ENCODE data around the gene ARHGAP20.
"Not testable (repeated sequence)": the region's sequence is repeated elsewhere in the genome, so short reads cannot be mapped to it uniquely, and the experiment has no call there.

ARHGAP20 gene

DNA sequence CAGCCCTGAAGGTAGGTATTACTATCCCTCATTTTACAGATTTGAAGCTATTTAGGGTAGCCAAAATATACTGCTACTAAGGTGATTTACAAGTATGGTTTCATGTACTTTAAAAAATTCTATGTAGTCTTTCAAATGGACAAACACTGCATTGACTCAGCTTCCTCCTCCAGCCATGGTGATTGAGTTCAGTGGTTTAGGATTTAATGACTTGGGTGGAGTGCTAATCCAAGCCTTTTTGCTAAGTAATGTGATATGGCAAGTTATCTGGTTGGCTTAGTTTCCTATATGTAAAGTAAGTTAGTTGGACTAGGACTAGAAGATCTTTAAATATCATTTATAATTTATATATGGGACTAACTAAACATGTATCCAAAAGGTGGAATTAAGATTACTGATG lies 77.9 kb downstream of the ARHGAP20 start:
- no peak overlapping the region for H3K4me3 ChIP-seq (ENCODE audit: low read depth, low read length)
- no peak for TF ChIP-seq CTCF (IDR thresholded peaks at IDR 0.05; ENCODE audit: low read depth, low read length)

DNA sequence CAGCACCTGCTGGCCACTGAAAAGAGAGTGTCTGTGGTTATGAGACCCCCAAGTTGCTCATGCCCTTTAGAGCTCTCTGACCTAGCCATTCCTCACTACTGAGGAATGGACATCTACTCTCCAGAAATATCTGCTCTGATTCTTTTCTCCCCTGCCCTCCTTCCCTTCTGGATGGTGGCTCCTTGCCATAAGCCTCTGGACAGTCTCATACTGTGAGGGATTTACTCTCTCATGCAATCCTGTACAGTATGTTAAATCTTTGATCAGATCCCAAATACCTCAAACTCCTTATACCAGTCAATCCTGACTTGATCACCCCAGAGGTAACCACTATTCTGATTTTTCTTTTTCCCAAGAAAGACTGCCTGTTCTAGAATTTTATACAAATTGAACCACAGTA lies 80.7 kb downstream of the ARHGAP20 start:
- no peak overlapping the region for H3K4me3 ChIP-seq (ENCODE audit: low read depth, low read length)
- TF ChIP-seq CTCF (IDR thresholded peaks at IDR 0.05; ENCODE audit: low read depth, low read length): no peak

DNA sequence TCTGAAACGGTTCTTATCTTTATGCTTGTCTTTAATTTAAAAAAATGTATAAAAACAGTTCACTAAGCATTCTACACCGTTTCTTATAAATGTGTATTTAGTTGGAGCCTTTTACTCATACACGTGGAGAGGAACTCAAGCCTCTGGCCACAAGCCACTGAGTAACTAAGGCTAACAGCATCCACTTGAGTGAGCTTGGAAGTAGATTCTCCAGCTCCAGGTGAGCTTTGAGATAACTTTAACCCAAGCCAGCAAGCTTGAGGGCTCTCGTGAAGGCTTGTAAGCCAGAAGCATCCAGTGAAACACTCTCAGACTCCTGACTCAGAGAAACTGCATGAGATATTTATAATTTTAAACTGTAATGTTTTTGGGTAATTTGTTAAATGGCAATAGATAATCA lies 82.6 kb downstream of the ARHGAP20 start:
- no peak for TF ChIP-seq CTCF (IDR thresholded peaks at IDR 0.05; ENCODE audit: low read depth, low read length)
- H3K4me3 ChIP-seq (ENCODE audit: low read depth, low read length): no peak overlapping the region

DNA sequence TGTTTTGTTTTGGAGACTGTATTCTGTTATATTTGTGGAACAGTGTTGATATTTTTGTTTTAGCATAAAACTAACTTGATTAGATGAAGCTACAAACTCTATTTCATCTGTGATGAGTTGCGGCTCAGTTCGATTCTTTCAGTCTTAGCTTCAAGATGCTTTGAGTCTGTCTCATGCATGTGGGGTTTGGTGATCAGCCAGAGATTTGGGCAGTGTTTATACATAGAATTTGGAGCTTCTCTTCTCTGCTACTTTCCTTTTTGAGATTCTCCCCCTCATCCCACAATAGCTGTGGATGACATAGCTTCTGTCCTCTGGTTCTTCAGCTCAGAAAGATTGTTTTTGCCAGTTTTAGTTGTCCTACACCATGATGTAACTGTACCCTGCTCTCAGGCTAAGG lies 90.4 kb downstream of the ARHGAP20 start:
- no peak overlapping the region for H3K4me3 ChIP-seq (ENCODE audit: low read depth, low read length)
- no peak for TF ChIP-seq CTCF (IDR thresholded peaks at IDR 0.05; ENCODE audit: low read depth, low read length)

DNA sequence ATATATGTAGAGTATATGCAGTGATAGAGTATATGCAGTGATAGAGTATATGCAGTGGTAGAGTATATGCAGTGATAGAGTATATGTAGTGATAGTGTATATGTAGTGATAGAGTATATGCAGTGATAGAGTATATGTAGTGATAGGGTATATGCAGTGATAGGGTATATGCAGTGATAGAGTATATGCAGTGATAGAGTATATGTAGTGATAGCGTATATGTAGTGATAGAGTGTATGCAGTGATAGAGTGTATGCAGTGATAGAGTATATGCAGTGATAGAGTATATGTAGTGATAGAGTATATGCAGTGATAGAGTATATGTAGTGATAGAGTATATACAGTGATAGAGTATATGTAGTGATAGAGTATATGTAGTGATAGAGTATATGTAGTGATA lies 92.9 kb downstream of the ARHGAP20 start:
- H3K4me3 ChIP-seq (ENCODE audit: low read depth, low read length): not testable (repeated sequence)

DNA sequence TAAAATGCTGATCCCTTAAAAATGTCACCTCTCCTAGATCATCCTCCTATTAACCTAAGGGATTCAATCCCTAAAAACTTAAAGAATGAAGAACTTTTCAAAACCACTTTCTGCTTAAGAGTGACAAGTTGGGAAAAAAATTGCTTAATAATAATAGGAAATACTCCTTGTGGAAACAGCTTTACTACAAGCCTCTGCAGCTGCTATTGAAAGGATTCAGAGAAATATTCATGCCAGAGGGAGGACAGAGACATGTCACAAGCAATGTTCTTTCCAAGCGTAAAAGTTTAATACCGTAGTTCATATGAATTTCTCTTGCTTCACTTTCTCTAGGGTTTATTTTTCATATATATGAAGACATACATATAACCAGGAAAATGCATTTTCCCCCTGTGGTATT lies 98.2 kb downstream of the ARHGAP20 start:
- no peak overlapping the region for H3K4me3 ChIP-seq (ENCODE audit: low read depth, low read length)
- TF ChIP-seq CTCF (IDR thresholded peaks at IDR 0.05; ENCODE audit: low read depth, low read length): no peak

GRCh38 chr11:110613197-110613918 lies 98.9 kb downstream of the ARHGAP20 start:
- TF ChIP-seq CTCF (IDR thresholded peaks at IDR 0.05; ENCODE audit: low read depth, low read length): no peak
- no peak overlapping the region for H3K4me3 ChIP-seq (ENCODE audit: low read depth, low read length)

- H3K4me3 ChIP-seq (ENCODE audit: low read depth, low read length): no peak overlapping the region
- TF ChIP-seq CTCF (IDR thresholded peaks at IDR 0.05; ENCODE audit: low read depth, low read length): no peak
These were observed 105.8 kb downstream of the ARHGAP20 start for GRCh38 chr11:110606415-110606814.
